Muscle layer of duodenum (tissue), 2 donors: ENCODE measurements around the gene BSCL2.

Source experiments
- H3K27ac ChIP-seq: one replicate; pipeline ENCODE4 v1.7.0; 2013; ENCODE audit warnings: mild to moderate bottlenecking, low read length
- H3K27me3 ChIP-seq: one replicate; pipeline ENCODE4 v1.7.0; 2013; ENCODE audit warnings: low read depth, mild to moderate bottlenecking, control low read depth, low read length
- H3K36me3 ChIP-seq, 2 donors: one replicate each; pipeline ENCODE4 v1.7.0; 2013; ENCODE audit warnings: low read length in 2 of 2, control low read depth in 1 of 2, mild to moderate bottlenecking in 1 of 2; ENCODE audit not compliant: insufficient read depth in 2 of 2, control insufficient read depth in 1 of 2
- H3K4me1 ChIP-seq, 2 donors: one replicate each; pipeline ENCODE4 v1.7.0; 2013; ENCODE audit warnings: low read length in 2 of 2, mild to moderate bottlenecking in 2 of 2, control low read depth in 1 of 2, moderate library complexity in 1 of 2; ENCODE audit not compliant: insufficient read depth in 2 of 2, control insufficient read depth in 1 of 2
- H3K4me3 ChIP-seq, 2 donors: one replicate each; pipeline ENCODE4 v1.7.0; 2013; ENCODE audit warnings: low read length in 2 of 2, low read depth in 1 of 2, mild to moderate bottlenecking in 1 of 2
- H3K9me3 ChIP-seq, 2 donors: one replicate each; pipeline ENCODE4 v1.7.0; 2013; ENCODE audit warnings: low read length in 2 of 2, control low read depth in 1 of 2, mild to moderate bottlenecking in 1 of 2; ENCODE audit not compliant: control insufficient read depth in 1 of 2
- donor health status: healthy.

Gene BSCL2

GRCh38 chr11:62728171-62728988, 21.2 kb upstream of the BSCL2 start, which contains the start of gene TTC9C:
Gene TTC9C, plus strand, starts transcription at chr11:62728486. Its CDS starts 363 bp downstream, at chr11:62728849.
- H3K36me3 ChIP-seq: peaks cover 8 to 14% of the 10 kb centered on the region in 2 donors
- H3K9me3 ChIP-seq: no peaks in the 10 kb centered on the region
- H3K27ac ChIP-seq: peak within 1 kb of the TSS; percentile 99
- H3K27me3 ChIP-seq: no peaks in the 10 kb centered on the region
- H3K4me1 ChIP-seq: peaks cover 4 to 47% of the 10 kb centered on the region in 2 donors
- peak within 1 kb of the TSS; percentile 92 to 96 for H3K4me3 ChIP-seq

DNA sequence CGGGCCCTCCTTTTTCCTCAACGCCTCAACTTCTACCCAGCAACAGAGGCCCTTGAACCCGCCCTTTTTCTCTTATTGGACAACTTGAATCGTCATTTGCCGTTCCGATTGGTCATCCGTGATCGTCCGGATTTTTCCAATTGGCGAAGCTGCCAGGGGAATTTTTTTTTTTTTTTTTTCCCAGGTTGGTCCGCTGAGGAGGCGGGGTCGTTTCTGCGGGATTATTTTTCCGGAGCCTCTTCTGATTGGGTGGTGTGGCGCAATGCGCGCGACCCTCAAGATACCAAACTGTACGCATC, 20.6 kb upstream of the BSCL2 start:
- Histone ChIP-seq H3K36me3 (peaks cover 13% of the 10 kb centered on the region in 2 donors), H3K27ac (peak overlapping the region; percentile 99), H3K4me1 (peaks cover 4 to 48% of the 10 kb centered on the region in 2 donors), H3K9me3 (no peaks in the 10 kb centered on the region), H3K4me3 (peak overlapping the region; percentile 92 to 96), H3K27me3 (no peaks in the 10 kb centered on the region)

GRCh38 chr11:62727165-62727871, 20.1 kb upstream of the BSCL2 start, which contains the start of gene HNRNPUL2:
Gene HNRNPUL2, minus strand, starts transcription at chr11:62727457. Its CDS starts 301 bp downstream, at chr11:62727156.
- Histone ChIP-seq H3K27ac (peak within 1 kb of the TSS; percentile 99), H3K27me3 (no peaks in the 10 kb centered on the region), H3K36me3 (peaks cover 18% of the 10 kb centered on the region in 2 donors), H3K4me1 (peaks cover 4 to 48% of the 10 kb centered on the region in 2 donors), H3K9me3 (no peaks in the 10 kb centered on the region), H3K4me3 (peak within 1 kb of the TSS; percentile 92 to 96)

GRCh38 chr11:62726915-62727164, 19.6 kb upstream of the BSCL2 start:
- H3K4me1 ChIP-seq: peaks cover 4 to 48% of the 10 kb centered on the region in 2 donors
- H3K27ac ChIP-seq: peak overlapping the region; percentile 87
- H3K9me3 ChIP-seq: no peaks in the 10 kb centered on the region
- no peaks in the 10 kb centered on the region for H3K27me3 ChIP-seq
- H3K36me3 ChIP-seq: peaks cover 22 to 23% of the 10 kb centered on the region in 2 donors
- peak overlapping the region; percentile 92 to 96 for H3K4me3 ChIP-seq

GRCh38 chr11:62726156-62726914, 19.1 kb upstream of the BSCL2 start:
- peak overlapping the region; percentile 87 for H3K27ac ChIP-seq
- H3K4me3 ChIP-seq: peak overlapping the region; percentile 92 to 96
- no peaks in the 10 kb centered on the region for H3K9me3 ChIP-seq
- H3K36me3 ChIP-seq: peaks cover 26 to 27% of the 10 kb centered on the region in 2 donors
- peaks cover 4 to 46% of the 10 kb centered on the region in 2 donors for H3K4me1 ChIP-seq
- H3K27me3 ChIP-seq: no peaks in the 10 kb centered on the region

- peak overlapping the region; percentile 87 for H3K27ac ChIP-seq
Measured at GRCh38 chr11:62725646-62726045, 18.4 kb upstream of the BSCL2 start.

DNA sequence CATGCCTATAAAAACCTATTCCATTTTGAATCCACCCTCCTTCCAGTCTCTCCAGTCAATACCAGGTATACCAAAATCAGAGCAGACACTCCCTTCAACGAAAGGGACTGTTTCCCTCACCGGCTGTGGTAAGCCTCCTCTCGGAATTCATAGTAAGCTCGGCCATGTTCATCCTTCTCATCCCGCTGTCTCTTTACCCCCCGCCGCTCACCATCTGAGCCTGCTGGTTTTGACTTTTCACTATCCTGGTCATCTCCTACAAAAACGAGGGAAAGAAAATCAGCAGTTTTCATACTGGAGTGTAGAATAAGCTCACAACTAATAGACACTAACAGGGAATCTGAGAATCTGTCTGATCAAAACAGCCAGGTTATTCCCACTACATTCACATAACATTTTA, 16.9 kb upstream of the BSCL2 start:
- Histone ChIP-seq H3K27ac (peak overlapping the region; percentile 18), H3K9me3 (no peaks in the 10 kb centered on the region), H3K36me3 (peaks cover 43 to 44% of the 10 kb centered on the region in 2 donors), H3K4me1 (peaks cover 4 to 29% of the 10 kb centered on the region in 2 donors), H3K27me3 (no peaks in the 10 kb centered on the region), H3K4me3 (peak overlapping the region; percentile 92 to 96)

More at GRCh38 chr11:62725646-62726045, 18.4 kb upstream of the BSCL2 start:
- peaks cover 4 to 41% of the 10 kb centered on the region in 2 donors for H3K4me1 ChIP-seq
- H3K4me3 ChIP-seq: peak overlapping the region; percentile 92 to 96
- peaks cover 29 to 33% of the 10 kb centered on the region in 2 donors for H3K36me3 ChIP-seq
- H3K9me3 ChIP-seq: no peaks in the 10 kb centered on the region
- no peaks in the 10 kb centered on the region for H3K27me3 ChIP-seq

- Histone ChIP-seq H3K27me3 (no peaks in the 10 kb centered on the region), H3K27ac (no peak overlapping the region), H3K4me3 (no peak overlapping the region), H3K4me1 (peaks cover 4 to 29% of the 10 kb centered on the region in 2 donors), H3K36me3 (peaks cover 56 to 59% of the 10 kb centered on the region in 2 donors), H3K9me3 (no peaks in the 10 kb centered on the region)
Measured at GRCh38 chr11:62721994-62722393, 14.8 kb upstream of the BSCL2 start.

- Histone ChIP-seq H3K9me3 (no peaks in the 10 kb centered on the region), H3K4me1 (peaks cover 0 to 11% of the 10 kb centered on the region in 2 donors), H3K27me3 (no peaks in the 10 kb centered on the region), H3K27ac (no peak overlapping the region), H3K36me3 (peaks cover 80 to 84% of the 10 kb centered on the region in 2 donors), H3K4me3 (no peak overlapping the region)
Measured at GRCh38 chr11:62719302-62719978, 12.2 kb upstream of the BSCL2 start.

- Histone ChIP-seq H3K4me3 (no peak overlapping the region), H3K27me3 (no peaks in the 10 kb centered on the region), H3K27ac (no peak overlapping the region), H3K9me3 (no peaks in the 10 kb centered on the region), H3K4me1 (no peaks in the 10 kb centered on the region), H3K36me3 (peaks cover 74 to 88% of the 10 kb centered on the region in 2 donors)
Measured at GRCh38 chr11:62716816-62717215, 9.6 kb upstream of the BSCL2 start.
